ENCODE measurements around the gene XRCC3.

Gene XRCC3

DNA sequence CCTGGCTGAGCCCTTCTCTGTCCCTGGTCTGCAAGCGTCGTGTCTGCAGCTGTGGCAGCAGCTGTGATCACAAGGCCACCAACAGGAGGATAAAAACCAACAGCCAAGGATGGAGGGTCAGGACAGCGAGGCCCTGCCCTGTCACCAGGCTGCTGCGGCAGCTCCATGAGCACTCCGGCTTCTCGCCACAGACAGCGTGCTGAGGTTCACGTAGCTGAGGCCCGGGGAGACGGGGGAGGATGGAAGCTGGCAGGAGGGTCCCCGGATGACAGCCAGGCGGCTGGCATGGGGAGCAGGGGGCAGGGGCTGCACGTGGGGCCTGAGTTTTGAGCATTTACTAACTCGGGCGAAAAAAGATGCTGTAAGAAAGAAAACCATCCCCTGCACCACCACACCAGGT lies 5.4 kb downstream of the XRCC3 start:
- Mint-ChIP-seq H3K4me3 (no peak overlapping the region), H3K27ac (no peak overlapping the region), H3K27me3 (ENCODE audit: low read depth) (no peaks in the 10 kb centered on the region), H3K36me3 (ENCODE audit: low read depth) (no peaks in the 10 kb centered on the region), H3K4me1 (peaks cover 6% of the 10 kb centered on the region), H3K9me3 (no peaks in the 10 kb centered on the region)
- TF ChIP-seq, protein P1, sequence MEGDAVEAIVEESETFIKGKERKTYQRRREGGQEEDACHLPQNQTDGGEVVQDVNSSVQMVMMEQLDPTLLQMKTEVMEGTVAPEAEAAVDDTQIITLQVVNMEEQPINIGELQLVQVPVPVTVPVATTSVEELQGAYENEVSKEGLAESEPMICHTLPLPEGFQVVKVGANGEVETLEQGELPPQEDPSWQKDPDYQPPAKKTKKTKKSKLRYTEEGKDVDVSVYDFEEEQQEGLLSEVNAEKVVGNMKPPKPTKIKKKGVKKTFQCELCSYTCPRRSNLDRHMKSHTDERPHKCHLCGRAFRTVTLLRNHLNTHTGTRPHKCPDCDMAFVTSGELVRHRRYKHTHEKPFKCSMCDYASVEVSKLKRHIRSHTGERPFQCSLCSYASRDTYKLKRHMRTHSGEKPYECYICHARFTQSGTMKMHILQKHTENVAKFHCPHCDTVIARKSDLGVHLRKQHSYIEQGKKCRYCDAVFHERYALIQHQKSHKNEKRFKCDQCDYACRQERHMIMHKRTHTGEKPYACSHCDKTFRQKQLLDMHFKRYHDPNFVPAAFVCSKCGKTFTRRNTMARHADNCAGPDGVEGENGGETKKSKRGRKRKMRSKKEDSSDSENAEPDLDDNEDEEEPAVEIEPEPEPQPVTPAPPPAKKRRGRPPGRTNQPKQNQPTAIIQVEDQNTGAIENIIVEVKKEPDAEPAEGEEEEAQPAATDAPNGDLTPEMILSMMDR (IDR thresholded peaks at IDR 0.05; ENCODE audit: unreplicated experiment in 3 of 3): no peak

DNA sequence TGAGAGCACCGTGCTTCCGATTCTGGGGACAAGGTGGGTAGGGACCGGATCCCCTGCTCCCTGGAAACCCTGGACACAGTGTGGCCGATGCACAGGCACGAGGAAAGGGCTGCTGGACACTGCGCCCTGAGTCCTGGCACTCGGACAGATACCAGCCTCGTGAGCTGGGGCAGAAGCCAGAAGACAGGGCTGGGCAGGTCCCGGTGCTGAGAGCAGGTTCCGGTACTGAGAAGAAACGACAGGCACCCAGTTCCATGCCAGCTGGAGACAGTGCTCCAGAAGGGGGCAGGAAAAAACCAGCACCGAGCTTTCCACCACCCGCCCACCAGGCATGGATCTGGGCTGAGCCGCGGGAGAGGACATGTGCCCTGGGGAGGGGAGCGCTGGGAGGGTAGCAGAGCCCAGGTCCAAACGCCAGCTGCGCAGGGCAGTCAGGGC lies 6.5 kb downstream of the XRCC3 start:
- TF ChIP-seq, protein P1 (IDR thresholded peaks at IDR 0.05; ENCODE audit: unreplicated experiment in 3 of 3): no peak
- Mint-ChIP-seq H3K36me3 (ENCODE audit: low read depth) (peaks cover 3% of the 10 kb centered on the region), H3K27ac (no peak overlapping the region), H3K9me3 (no peaks in the 10 kb centered on the region), H3K4me1 (peaks cover 8% of the 10 kb centered on the region), H3K27me3 (ENCODE audit: low read depth) (no peaks in the 10 kb centered on the region), H3K4me3 (no peak overlapping the region)

DNA sequence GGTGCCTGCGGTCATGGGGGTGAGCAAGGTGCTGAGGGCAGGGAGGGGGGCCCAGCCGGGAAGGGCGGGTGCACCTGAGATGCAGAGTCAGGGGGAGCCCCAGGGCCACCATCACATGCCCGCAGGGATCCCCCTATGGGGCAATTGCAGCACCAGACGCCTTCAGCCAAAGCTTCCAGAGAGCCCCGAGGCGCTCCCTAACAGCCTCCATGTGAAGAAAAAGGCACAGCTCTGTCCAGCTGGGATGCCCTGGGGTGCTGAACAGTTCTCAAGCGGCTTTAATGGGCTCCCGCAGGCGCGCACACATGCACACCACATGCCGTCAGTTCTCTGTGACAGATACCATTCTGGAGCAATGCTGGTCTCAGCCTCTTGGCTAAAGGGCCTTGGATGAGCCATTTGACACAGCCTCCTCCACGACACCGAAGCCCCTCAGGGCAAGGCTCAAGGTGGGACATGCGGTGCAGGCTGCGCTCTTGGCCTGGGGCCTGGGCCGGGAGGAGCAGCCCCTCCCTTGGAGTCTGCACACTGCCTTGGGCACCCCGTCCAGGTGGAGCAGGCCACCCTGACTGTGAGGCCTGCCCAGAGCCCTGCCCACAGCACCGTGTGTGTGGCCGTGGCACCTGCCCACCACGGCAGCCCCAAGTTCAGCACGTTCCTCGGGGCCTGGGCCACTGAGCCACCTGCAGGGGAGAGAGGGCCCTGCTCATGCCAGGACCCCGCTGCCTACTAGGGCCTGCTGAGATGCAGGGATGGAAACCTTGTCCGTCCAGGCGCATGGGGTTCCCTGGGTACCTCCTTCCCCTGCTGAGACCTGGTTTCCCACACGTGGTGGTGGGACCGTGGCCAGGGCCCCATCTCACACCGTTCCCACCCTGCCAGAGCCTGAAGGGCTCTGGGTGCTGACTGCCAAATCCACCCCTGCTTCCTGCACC lies 7.7 kb downstream of the XRCC3 start:
- Mint-ChIP-seq H3K36me3 (ENCODE audit: low read depth) (peaks cover 12% of the 10 kb centered on the region), H3K27ac (no peak overlapping the region), H3K27me3 (ENCODE audit: low read depth) (no peaks in the 10 kb centered on the region), H3K4me1 (peaks cover 6% of the 10 kb centered on the region), H3K4me3 (no peak overlapping the region), H3K9me3 (no peaks in the 10 kb centered on the region)
- TF ChIP-seq, protein P1 (IDR thresholded peaks at IDR 0.05; ENCODE audit: unreplicated experiment in 3 of 3): no peak

DNA sequence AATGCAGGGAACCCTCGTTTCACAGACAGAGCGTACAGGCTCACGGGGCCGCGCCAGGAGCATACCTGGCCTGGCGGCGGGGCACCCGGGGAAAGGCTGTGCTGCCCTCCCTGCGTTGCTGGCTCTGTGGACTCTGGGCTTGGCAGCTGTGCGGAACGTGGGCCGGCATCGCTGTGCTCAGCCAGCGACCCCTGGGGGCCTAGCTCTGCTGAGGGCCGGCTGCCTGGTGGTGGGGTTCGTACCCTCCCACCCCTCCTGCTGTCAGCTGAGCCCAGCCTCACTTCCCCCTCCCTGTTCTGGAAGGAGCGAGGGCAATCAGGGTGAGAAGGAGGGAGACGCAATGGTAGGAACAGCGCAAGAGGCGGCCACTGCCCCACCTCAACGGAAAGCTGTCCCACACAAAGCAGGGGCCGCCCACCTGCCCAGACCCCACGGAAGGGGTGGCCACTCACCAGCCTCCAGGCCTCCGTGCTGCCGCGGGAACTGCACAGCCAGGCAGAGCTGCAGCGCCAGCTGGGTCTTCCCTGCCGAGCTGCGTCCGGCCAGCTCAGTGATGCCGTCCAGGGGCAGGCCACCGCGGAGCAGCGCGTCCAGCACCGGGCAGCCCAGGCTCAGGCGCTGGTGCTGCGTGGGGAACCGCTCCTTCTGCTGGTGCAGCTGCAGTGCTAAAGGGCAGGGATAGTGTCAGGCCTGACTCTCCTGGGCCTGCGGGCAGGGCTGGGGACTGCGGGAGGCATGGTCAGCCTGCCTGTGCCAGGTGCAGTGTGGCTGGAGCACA lies 8.5 kb downstream of the XRCC3 start:
- Mint-ChIP-seq H3K36me3 (ENCODE audit: low read depth) (peaks cover 19% of the 10 kb centered on the region), H3K27ac (no peak overlapping the region), H3K9me3 (no peaks in the 10 kb centered on the region), H3K4me3 (no peak overlapping the region), H3K27me3 (ENCODE audit: low read depth) (no peaks in the 10 kb centered on the region), H3K4me1 (peaks cover 6% of the 10 kb centered on the region)
- TF ChIP-seq, protein P1 (IDR thresholded peaks at IDR 0.05; ENCODE audit: unreplicated experiment in 3 of 3): no peak

DNA sequence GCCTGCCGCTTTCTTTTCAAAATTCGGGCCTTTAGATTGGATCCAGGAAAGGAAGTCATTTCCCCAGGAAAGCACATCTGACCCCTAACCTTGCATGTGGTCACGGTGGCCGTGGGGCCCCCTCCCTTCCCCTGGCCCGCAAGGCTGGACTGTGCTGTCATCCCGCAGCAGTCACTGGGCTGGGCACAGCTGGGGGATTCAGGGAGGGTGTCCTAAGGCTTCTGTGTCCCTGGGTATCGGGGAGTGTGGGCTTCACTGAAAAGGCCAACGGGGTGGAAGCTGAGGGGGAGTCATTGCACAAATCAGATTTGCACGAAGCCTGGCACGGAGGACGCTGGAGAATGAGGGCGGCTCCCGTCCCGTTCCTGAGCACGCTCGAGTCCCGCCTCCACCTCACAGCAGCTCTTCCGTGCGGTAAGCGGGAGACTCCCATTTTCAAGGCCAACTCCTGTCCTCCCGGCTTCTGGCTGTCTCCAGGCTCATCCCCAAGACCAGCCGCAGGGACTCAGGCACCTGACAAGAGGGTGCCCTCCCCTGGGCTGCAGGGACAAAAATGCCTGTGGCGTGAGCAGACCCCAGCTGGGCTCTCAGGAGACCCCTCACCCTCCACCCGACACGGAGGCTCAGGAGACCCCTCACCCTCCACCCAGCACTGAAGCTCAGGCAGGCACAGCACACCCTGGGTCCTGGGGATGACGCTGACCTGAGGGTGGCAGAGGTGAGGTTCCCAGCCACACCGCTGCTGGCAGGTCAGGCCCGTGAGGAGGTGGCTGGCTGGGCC lies 9.6 kb downstream of the XRCC3 start:
- Mint-ChIP-seq H3K4me3 (no peak overlapping the region), H3K9me3 (no peaks in the 10 kb centered on the region), H3K4me1 (peaks cover 6% of the 10 kb centered on the region), H3K27ac (no peak overlapping the region), H3K36me3 (ENCODE audit: low read depth) (peaks cover 20% of the 10 kb centered on the region), H3K27me3 (ENCODE audit: low read depth) (no peaks in the 10 kb centered on the region)
- TF ChIP-seq, protein P1 (IDR thresholded peaks at IDR 0.05; ENCODE audit: unreplicated experiment in 3 of 3): no peak
